Measurements from ENCODE around the gene RABL3.
A peak's percentile ranks its signal among the peaks of the same experiment; 100 is the strongest.
"Not testable (repeated sequence)": the region's sequence is repeated elsewhere in the genome, so short reads cannot be mapped to it uniquely, and the experiment has no call there.

The RABL3 gene

DNA sequence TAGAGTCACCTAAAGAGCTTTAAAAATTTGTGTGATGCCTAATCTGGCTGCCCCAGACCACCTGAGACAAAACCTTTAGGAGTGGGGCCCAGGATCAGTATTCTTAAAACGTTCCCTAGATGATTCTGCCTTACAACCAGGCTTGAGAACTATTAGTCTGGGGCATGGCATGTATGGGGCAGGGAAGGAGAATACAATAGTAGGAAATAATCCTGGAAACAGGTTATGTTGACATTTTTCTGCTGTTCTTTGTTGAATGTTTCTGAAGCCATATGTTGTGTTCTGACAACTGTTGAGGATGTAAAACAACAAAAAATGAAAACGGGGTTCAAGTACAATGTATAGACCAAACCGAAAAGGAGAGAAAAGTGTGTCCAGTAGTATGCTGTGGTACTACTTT, 3.1 kb upstream of the RABL3 start:
- DNase-seq (ENCODE audit: low read depth in 1 of 2, low spot score in 1 of 2), result no peak

GRCh38 chr3:120743556-120744195, 1.4 kb upstream of the RABL3 start:
- DNase-seq (ENCODE audit: low read depth in 1 of 2, low spot score in 1 of 2), result no peak

DNA sequence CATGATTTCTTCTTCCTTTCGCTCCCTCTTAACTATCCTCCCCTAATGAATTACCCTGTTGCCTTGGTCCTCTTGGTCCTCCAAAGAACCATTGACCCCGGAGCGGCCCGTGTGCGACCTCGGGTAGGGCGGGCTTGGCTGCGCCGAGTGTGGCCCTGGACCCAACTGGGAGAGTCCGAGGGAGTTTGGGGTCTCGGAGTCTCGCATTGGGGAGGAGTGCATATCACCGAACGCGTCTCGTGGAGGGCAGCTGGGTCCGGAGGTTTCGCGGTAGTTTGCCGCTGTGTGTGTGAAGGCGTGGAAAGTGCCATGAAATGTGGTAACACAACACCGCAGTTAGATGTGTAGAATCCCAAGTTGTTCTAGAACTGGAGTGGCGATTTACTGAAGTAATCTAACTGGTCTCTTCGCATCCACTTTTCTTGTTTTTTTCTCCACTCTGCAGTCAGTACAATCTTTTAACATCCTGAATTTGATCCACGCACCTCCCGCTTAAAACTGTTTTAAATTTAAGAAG, 591 bp upstream of the RABL3 start:
- no peak for DNase-seq (ENCODE audit: low read depth in 1 of 2, low spot score in 1 of 2)

DNA sequence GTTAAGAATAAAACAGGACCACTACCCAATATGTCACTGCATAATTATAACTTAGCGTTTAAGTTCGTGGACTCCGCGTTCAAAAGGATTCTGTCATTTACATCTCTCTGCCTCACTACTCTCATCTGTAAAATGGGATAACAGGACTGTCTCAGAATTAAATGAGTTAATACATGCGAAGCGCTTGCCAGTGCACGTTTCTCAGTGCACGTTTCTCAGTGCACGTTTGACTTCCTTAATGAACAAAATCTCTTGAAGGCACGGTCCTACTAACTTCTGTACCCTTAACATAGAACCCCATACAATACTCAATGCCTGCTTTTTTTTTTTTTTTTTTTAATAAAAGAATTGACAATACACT, 499 bp downstream of the RABL3 start:
- peak in 1 of 2 donors; percentile 6 for DNase-seq (ENCODE audit: low read depth in 1 of 2, low spot score in 1 of 2)

DNA sequence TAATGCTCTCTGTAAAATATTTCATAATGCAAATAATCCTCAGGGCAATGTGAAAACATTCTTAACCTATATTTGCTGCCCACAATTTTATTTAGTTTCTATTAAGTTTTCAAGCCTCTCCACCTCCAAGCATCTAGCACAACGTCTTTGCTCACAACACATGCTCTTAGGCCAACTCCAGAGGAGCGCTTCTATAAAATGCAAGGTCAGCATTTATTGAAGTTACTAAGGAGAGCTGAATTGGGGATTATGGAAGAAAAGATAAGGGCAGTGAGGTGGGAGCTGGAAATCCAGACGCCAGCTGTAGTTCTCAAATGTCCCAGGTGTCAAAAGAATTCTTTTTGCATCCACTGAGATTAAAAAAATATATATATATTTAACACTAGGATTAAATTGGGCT, 996 bp downstream of the RABL3 start:
- DNase-seq (ENCODE audit: low read depth in 1 of 2, low spot score in 1 of 2), result no peak

- DNase-seq (ENCODE audit: low read depth in 1 of 2, low spot score in 1 of 2), result not testable (repeated sequence)
Measured at GRCh38 chr3:120738006-120738405, 4.3 kb downstream of the RABL3 start.

- no peak for DNase-seq (ENCODE audit: low read depth in 1 of 2, low spot score in 1 of 2)
Measured at GRCh38 chr3:120730576-120731542, 11.5 kb downstream of the RABL3 start.

DNA sequence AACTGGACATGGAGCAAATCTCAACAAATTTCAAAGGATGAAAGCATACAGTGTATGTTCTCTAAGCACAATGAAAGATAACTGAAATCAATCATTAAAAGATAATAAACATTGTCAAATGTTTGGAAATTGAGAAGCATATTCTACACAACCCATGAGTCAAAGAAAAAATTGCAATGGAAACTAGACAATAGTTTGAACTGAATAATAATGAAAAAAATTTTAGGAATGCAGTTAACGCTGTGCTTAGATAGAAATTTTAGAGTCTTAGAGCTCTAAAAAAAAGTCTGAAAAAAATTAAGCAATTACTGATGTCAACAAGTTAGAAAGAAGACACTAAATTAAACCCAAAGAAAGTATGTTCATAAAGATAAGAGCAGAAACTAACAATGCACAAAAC, 15.5 kb downstream of the RABL3 start:
- DNase-seq (ENCODE audit: low read depth in 1 of 2, low spot score in 1 of 2), result no peak

GRCh38 chr3:120719167-120719834, 23.0 kb downstream of the RABL3 start:
- peak in 1 of 2 donors; percentile 12 for DNase-seq (ENCODE audit: low read depth in 1 of 2, low spot score in 1 of 2)

GRCh38 chr3:120713262-120713661, 29.1 kb downstream of the RABL3 start:
- no peak for DNase-seq (ENCODE audit: low read depth in 1 of 2, low spot score in 1 of 2)

- no peak for DNase-seq (ENCODE audit: low read depth in 1 of 2, low spot score in 1 of 2)
Measured at GRCh38 chr3:120710369-120710768, 31.9 kb downstream of the RABL3 start.

DNA sequence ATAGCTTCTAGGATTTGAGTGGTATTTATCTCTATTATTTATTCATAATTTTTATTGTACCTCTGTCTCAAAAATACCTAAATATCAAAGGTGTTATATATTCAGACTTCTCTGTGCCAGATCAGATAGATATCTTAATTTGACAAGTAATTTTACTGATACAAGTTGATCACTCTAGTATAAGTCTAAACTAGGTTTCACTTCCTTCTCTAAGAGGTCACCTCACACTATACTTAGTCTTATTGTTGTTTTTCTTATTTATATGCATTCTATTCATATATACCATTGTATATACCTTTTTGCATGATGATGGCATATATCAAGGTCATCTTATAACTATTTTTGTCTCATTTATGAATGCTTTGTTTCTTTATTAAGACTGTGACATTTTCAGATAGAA, 33.9 kb downstream of the RABL3 start:
- DNase-seq (ENCODE audit: low read depth in 1 of 2, low spot score in 1 of 2), result no peak

GRCh38 chr3:120706950-120707349, 35.4 kb downstream of the RABL3 start:
- DNase-seq (ENCODE audit: low read depth in 1 of 2, low spot score in 1 of 2), result no peak

- no peak for DNase-seq (ENCODE audit: low read depth in 1 of 2, low spot score in 1 of 2)
Measured at GRCh38 chr3:120705884-120706582, 36.3 kb downstream of the RABL3 start.

GRCh38 chr3:120699333-120699732, 43.0 kb downstream of the RABL3 start:
- DNase-seq (ENCODE audit: low read depth in 1 of 2, low spot score in 1 of 2), result no peak

- DNase-seq (ENCODE audit: low read depth in 1 of 2, low spot score in 1 of 2), result no peak
Measured at GRCh38 chr3:120693439-120694171, 48.7 kb downstream of the RABL3 start.

DNA sequence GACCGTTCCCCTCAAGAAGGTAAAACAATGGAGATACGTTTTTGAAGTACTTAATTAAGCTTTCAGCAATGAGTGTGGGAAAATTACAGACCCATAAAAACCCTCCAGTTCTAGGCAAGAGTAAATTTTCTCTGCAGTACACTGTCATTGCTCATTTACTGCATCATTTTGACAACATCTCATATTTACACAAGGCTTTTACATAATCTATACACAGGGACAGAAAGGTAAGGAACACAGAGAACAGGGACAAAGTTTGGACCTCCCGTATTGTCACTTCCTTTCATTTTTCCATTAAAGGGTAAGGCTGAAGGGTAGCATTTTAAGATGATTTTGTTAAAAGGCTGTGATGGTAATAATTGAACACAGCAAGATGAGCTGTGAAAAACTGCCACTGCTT, 52.9 kb downstream of the RABL3 start:
- DNase-seq (ENCODE audit: low read depth in 1 of 2, low spot score in 1 of 2), result no peak

DNA sequence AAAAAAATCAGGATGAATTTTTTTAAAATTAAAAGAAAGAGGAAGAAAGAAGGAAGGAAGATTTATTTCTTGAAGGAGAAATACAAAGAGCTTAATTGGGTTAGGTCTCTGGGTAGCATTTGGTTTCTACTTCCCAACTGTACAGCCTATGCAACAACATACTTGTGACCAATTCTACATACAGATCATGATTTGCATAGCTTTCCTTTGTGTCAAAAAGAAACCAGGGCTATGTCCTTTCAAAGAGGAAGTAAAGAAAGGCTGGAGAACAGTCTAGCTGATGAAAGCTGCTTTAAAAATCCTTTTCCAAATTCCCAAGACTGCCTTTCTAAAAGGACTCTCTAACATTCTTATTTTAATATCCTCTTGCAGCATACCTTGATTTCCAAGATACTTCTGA, 54.2 kb downstream of the RABL3 start:
- DNase-seq (ENCODE audit: low read depth in 1 of 2, low spot score in 1 of 2), result no peak

DNA sequence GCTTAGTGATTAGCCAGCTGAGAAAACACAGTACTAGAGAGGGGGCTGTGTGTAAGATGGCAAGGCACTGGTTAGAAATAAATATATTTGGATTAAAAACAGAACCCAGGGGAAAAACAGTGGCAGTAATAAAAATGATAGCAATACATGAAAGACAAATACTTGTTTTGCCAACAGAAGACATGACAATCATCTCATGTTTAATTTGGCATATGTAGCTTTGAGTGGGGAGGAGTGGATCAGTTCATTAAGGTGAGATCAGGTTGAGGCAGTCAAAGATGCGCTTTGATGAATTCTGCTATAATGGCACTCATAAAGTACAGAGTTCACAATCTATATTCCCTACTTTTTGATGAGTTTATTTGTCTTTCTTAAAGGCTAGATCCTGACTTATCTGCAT, 56.9 kb downstream of the RABL3 start:
- DNase-seq (ENCODE audit: low read depth in 1 of 2, low spot score in 1 of 2), result no peak

DNA sequence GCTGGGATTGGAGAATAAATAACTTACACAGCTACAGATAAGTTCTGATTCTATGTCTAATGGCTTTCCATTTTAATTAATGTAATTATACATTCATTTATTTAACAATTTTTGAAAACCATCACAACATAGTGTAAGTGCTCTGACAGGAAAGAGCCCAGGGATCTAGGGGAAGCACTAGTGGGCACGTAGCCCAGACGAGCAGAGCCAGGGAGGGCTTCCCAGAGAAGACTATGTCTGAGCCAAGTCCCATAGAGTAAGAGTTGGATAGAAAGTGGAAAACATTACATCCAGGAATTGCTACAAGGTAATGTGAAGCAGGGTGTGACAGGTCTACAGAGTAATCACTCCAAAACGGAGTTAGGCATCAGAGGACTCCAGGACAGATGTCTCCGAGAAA, 57.4 kb downstream of the RABL3 start:
- no peak for DNase-seq (ENCODE audit: low read depth in 1 of 2, low spot score in 1 of 2)

Data from activated CD4-positive, alpha-beta T cell treated with anti-CD3 and anti-CD28 coated beads, Interleukin-2, amount 50 U/mL, for 24 hours (primary cell).